Stimulated activated CD4-positive, alpha-beta T cell treated with anti-CD3 and anti-CD28 coated beads, Interleukin-15, amount 100 ng/mL, for 24 hours (primary cell): ENCODE measurements around the gene MAGEB1.

Experiments used
- DNase-seq: peaks from one replicate; pipeline ENCODE4 v3.0.0-alpha.2; 2020

The MAGEB1 gene

DNA sequence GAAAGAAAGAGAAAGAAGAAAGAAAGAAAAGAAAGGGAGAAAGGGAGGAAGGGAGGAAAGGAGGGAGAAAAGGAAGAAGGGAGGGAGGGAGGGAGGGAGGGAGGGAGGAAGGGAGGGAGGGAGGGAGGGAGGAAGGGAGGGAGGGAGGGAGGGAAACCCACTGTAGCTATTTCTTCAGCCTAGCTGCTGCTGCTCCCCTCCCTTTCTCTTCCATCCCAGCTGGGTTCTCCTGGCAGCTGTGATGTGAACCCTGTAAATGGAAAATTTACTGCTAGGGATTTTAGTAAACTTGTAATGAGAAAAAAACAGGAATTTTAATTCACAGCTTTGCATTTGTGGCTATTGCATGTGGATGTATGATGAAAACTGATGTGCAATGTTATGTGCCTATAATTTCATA, 54.3 kb downstream of the MAGEB1 start:
- no peak for DNase-seq
